ENCODE data around the gene FILIP1L.

FILIP1L gene

GRCh38 chr3:99978221-99978620 lies 136.1 kb downstream of the FILIP1L start:
- TF ChIP-seq CTCF (IDR thresholded peaks at IDR 0.05): no peak
- Histone ChIP-seq H3K36me3 (no peaks in the 10 kb centered on the region), H3K4me1 (ENCODE audit: control insufficient read depth in 1 of 2, insufficient read depth in 1 of 2, low read depth in 1 of 2, low read length in 1 of 2) (no peaks in the 10 kb centered on the region), H3K4me3 (ENCODE audit: low read depth in 1 of 2, low read length in 1 of 2) (no peak overlapping the region), H3K27me3 (no peaks in the 10 kb centered on the region), H3K9me3 (no peaks in the 10 kb centered on the region), H3K27ac (no peak overlapping the region)

DNA sequence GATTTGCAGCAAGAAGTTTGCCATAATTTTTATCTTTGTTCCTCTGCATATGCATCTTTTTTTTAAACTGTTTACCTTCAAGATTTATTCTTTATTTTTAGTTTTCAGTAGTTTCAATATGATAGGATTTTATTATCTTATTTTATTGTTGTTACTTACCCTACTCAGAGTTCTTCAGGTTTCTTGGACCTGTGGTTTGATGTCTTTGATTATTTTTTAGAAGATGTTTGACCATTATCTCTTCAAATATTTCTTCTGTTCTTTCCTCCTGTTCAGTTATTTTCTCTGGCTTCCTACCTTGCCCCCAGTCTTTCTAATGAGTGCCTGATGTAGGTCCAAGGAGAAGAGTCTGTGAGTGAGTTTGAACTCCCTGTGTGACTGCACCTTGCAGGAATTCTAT lies 137.7 kb downstream of the FILIP1L start:
- H3K36me3 ChIP-seq: no peaks in the 10 kb centered on the region
- no peak overlapping the region for H3K4me3 ChIP-seq (ENCODE audit: low read depth in 1 of 2, low read length in 1 of 2)
- H3K27me3 ChIP-seq: no peaks in the 10 kb centered on the region
- H3K27ac ChIP-seq: no peak overlapping the region
- no peaks in the 10 kb centered on the region for H3K9me3 ChIP-seq
- TF ChIP-seq CTCF (IDR thresholded peaks at IDR 0.05): no peak
- no peaks in the 10 kb centered on the region for H3K4me1 ChIP-seq (ENCODE audit: control insufficient read depth in 1 of 2, insufficient read depth in 1 of 2, low read depth in 1 of 2, low read length in 1 of 2)

DNA sequence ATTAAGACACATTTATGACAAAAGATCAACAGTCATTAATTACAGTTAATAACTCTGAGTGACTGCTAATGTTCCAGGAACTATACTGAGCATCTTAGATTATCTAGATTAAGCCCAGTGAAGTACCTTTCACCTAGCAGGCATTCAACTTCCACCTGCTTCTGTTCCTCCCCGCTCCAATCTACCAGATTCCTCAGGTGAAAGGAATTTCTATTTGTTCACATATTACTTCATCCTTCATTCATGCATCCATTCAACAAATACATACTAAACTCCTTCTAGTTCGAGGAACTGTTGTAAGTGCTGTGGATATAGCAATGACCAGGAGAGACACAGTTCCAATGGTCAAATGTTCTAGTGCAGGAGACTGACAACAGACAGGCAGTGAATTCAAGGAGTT lies 139.3 kb downstream of the FILIP1L start:
- no peaks in the 10 kb centered on the region for H3K27me3 ChIP-seq
- no peaks in the 10 kb centered on the region for H3K36me3 ChIP-seq
- TF ChIP-seq CTCF (IDR thresholded peaks at IDR 0.05): no peak

GRCh38 chr3:99972380-99973104 lies 141.8 kb downstream of the FILIP1L start:
- H3K27ac ChIP-seq: no peak overlapping the region
- H3K9me3 ChIP-seq: no peaks in the 10 kb centered on the region
- no peaks in the 10 kb centered on the region for H3K36me3 ChIP-seq
- no peaks in the 10 kb centered on the region for H3K27me3 ChIP-seq
- no peak overlapping the region for H3K4me3 ChIP-seq (ENCODE audit: low read depth in 1 of 2, low read length in 1 of 2)
- no peak for TF ChIP-seq CTCF (IDR thresholded peaks at IDR 0.05)
- no peaks in the 10 kb centered on the region for H3K4me1 ChIP-seq (ENCODE audit: control insufficient read depth in 1 of 2, insufficient read depth in 1 of 2, low read depth in 1 of 2, low read length in 1 of 2)

More for the DNA sequence above, 139.3 kb downstream of the FILIP1L start:
- Histone ChIP-seq H3K27ac (no peak overlapping the region), H3K4me1 (ENCODE audit: control insufficient read depth in 1 of 2, insufficient read depth in 1 of 2, low read depth in 1 of 2, low read length in 1 of 2) (no peaks in the 10 kb centered on the region), H3K9me3 (no peaks in the 10 kb centered on the region), H3K4me3 (ENCODE audit: low read depth in 1 of 2, low read length in 1 of 2) (no peak overlapping the region)

DNA sequence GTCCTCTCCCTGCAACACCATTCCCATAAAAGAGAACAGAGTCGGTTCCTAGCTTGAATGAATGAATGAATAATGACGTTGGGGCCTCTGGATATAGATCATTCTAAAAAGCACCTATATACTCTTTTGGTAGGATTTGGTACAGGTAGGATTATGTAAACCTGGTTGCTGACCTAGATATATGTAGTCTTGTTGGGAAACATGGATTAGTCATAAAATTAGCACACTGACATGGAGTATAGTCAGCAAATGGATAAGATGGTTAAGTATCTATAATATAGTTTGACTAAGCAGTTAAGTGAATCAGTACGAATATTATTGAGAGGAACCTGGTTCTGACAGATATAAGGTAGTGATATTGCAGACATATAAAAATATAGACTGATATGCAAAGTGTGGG lies 142.5 kb downstream of the FILIP1L start:
- H3K4me3 ChIP-seq (ENCODE audit: low read depth in 1 of 2, low read length in 1 of 2): no peak overlapping the region
- no peaks in the 10 kb centered on the region for H3K36me3 ChIP-seq
- H3K27me3 ChIP-seq: no peaks in the 10 kb centered on the region
- H3K27ac ChIP-seq: no peak overlapping the region
- no peaks in the 10 kb centered on the region for H3K4me1 ChIP-seq (ENCODE audit: control insufficient read depth in 1 of 2, insufficient read depth in 1 of 2, low read depth in 1 of 2, low read length in 1 of 2)
- no peak for TF ChIP-seq CTCF (IDR thresholded peaks at IDR 0.05)
- H3K9me3 ChIP-seq: no peaks in the 10 kb centered on the region

Data from neutrophil (primary cell).